GM18861 (cell line): Measurements from ENCODE around the gene NAP1L4.
A peak's percentile ranks its signal among the peaks of the same experiment; 100 is the strongest.
"Not testable (repeated sequence)": the region's sequence is repeated elsewhere in the genome, so short reads cannot be mapped to it uniquely, and the experiment has no call there.

ENCODE experiments used
- ATAC-seq: cut with Tn5 transposase; IDR thresholded peaks from one replicate; pipeline ENCODE4 v1.9.1; 2021; ENCODE audit not compliant: unreplicated experiment

The NAP1L4 gene

DNA sequence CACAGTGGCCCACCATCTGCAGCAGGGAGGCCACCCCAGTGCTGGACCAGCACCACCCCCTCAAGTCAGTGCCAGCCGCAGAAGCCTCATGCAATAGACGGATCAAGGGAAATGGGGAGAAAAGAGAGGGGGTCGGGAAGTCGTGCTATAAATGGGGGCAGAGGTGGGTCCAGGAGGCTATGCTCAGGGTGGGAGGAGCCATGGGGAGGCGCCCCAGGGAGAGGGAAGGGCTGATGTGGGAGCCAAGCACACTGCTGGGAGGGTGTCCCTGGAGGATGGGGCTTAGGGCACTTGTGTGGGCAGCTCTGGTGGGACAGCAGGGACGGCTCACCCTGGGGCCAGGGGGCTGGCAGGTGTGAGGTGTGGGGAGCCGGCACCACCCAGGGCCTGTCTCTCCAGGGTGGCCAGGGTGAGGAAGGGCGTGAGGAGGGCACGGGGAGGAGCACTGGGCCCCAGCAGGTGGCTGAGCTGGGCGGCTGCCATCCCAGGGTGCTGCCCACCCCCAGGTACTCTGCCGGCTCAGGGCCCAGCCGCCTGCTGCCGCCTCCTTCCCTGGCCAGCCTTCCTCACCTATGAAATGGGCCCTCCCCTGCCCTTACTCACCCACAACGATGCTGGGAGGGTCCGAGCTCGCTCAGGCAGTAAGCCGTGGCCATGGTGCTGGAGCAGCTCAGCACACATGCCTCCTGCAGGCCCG, 80.9 kb downstream of the NAP1L4 start:
- ATAC-seq = no peak

DNA sequence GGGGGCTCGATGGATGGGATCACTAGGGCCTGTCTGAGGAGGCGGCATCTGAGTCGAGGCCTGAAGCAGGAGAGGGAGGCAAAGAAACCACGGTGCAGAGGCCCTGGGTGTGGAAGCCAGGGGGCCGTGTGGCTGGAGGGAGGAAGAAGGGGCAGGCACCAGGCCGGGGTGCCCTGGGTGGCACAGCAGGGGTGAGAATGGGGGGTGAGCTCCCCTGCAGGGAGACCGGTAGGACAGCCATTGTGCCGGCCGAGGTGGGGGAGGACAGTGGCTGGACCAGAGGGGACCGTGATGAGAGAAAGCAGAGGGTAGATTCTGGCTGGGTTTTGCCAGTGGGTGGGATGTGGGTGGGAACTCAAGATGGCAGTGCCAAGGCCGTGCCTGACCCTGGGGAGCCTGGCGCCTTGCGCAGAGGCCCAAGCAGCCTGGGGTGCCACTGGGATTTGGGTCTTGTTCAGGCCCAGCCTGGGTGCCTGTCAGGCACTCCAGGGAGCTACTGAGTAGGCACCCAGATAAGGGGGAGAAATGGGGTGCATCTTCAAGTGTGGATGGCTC, 81.7 kb downstream of the NAP1L4 start:
- no peak for ATAC-seq

DNA sequence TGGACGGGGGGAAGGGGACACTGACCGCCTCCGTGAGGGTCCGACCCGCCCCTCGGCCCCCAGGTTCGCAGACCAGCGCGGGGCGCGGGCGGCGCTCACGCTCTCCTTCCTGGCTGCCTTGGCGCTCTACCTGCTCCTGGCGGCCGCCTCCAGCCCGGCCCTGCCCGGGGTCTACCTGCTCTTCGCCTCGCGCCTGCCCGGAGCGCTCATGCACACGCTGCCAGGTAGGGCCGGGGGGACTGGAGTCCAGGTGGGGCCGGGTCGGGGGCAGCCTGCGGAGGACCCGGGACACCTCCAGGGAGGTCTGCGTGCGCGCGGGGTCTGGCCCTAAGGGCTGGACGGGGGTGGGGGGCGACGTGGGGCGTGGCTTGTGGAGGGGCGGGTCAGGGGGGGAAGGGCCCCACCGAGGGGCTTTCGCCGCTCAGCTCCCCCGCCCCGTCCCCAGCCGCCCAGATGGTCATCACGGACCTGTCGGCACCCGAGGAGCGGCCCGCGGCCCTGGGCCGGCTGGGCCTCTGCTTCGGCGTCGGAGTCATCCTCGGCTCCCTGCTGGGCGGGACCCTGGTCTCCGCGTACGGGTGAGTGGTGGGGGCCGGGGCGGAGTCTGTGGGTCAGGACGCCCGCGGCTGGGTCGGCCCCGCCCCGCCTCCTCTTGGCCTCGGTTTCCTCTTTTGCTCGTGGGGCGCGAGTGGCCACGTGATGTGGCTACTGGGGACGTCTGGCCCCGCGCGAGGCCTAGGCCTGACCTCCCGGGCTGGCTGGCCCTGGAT, 82.8 kb downstream of the NAP1L4 start:
- no peak for ATAC-seq

DNA sequence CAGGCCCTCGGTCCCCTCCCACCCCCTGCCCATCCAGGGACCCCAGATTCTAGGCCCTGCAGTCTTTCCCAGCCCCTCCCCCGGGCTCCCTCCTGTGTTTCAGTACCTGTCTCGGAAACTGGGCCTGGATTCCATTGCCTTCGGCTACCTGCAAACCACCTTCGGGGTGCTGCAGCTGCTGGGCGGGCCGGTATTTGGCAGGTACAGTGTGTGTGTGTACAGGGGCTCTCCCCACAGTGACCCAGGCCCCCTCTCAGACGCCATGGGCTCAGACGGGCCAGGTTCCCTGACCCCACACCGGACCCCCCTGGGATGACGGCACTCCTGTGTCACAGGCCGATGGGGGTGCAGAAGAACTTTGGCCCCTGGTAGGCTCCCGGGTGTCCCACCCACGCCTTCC, 84.0 kb downstream of the NAP1L4 start:
- ATAC-seq = no peak

DNA sequence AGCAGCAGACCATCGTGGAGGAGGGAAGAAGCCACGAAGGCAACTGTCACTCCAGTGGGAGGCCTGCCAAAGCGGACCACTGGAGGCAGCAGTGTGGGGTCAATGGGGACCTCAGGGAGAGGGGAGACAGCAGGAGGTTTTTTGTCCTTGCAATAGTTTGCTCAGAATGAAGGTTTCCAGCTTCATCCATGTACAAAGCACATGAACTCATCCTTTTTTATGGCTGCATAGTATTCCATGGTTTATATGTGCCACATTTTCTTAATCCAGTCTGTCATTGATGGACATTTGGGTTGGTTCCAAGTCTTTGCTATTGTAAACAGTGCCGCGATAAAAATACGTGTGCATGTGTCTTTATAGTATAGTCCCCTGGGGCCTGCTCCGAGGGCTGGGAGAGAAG, 86.8 kb downstream of the NAP1L4 start:
- not testable (repeated sequence) for ATAC-seq

DNA sequence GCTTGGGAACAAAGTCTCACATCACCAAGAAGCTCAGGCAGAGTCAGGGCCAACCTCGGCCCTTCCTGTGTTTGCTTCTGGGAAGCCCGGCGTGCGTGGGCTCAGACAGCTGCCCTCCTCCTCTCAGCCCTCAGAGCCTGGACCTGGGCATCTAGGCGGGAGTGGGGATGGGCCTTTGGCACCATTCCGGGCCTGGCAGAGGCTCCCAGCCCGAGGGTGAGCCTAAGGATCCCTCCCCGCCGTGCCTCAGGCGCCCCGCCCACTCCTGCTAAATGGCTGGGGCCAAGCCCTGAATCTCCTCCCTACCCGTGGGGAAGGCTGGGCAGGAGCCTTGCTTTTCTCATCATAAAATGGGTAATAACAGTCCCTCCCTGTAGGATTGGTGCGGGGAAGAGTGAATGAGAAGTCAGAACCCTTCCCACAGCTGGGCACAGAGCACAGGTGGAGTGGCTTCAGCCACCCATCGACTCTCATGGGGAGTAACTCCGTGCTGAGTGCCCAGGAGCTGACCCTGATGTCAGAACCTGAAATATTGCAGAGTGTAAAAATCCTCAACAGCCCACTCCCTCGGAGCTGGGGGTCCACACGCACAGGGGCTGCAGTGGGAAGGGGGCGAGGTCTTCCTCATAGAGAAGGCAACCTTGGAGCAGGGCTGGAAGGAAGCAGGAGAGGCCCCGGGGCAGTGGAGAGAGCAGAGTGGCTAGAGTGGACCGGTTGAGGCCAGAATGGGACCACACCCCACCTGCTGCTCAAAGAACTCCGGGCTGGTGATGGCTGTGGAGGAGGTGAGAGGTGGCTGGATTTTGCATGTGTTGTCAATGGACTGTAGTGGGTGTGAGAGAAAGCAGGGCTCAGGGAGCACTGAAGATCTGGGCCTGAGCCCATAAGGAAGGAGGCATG, 87.7 kb downstream of the NAP1L4 start:
- ATAC-seq = no peak

DNA sequence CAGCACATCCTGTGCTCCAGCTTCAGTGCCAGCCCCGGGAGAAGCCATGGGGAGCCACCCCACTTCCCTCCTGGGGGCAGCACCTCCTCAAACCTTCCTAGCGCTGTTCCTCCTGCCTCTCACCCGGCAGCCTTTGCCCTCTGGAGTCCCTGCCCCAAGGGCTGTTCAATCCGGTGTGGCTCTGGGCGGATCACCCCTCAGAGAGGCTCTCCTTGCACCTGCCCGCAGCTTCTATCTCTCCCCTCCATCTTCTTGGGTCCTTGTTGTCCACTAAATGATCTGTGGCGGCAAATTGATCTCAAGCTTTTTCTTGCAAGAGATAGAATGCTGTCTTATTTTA, 88.5 kb downstream of the NAP1L4 start:
- ATAC-seq = no peak

DNA sequence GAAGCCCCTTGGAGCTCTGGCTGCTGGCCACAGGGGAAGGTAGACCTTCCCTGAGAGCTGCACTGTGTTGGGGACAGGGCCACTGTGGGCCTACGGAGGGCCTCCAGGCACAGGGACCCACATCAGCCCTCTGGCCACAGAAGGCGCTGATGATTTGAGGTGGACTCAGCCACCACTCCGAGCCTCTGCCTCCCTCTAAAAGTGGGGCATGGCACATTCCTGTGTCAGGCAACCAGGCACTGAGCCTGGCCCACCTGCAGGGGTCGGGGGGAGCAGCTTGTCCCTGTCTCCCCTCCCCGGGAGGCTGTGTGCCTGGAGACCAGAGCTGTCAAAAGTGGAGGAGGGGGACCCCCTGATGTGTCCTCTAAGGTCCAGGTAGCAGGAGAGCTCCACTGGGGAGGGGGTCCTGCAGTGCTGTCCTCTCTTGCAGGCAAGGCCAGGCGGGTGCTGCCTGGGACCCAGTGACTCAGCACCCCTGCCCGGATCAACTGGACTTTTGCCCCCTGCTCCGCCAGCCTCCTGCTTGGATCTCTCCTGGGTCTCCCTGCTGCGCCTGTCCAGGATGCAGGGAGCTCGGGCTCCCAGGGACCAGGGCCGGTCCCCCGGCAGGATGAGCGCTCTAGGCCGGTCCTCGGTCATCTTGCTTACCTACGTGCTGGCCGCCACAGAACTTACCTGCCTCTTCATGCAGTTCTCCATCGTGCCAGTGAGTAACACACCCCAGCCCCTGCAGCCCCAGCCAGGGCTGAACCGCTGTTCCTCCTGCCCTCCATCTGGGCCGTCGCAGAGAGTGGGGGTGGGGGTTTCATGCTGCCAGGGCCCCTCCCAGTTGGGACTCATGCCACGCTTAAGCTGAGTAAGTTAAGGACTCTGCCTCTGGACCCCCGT, 89.1 kb downstream of the NAP1L4 start:
- peak; percentile 2 for ATAC-seq

DNA sequence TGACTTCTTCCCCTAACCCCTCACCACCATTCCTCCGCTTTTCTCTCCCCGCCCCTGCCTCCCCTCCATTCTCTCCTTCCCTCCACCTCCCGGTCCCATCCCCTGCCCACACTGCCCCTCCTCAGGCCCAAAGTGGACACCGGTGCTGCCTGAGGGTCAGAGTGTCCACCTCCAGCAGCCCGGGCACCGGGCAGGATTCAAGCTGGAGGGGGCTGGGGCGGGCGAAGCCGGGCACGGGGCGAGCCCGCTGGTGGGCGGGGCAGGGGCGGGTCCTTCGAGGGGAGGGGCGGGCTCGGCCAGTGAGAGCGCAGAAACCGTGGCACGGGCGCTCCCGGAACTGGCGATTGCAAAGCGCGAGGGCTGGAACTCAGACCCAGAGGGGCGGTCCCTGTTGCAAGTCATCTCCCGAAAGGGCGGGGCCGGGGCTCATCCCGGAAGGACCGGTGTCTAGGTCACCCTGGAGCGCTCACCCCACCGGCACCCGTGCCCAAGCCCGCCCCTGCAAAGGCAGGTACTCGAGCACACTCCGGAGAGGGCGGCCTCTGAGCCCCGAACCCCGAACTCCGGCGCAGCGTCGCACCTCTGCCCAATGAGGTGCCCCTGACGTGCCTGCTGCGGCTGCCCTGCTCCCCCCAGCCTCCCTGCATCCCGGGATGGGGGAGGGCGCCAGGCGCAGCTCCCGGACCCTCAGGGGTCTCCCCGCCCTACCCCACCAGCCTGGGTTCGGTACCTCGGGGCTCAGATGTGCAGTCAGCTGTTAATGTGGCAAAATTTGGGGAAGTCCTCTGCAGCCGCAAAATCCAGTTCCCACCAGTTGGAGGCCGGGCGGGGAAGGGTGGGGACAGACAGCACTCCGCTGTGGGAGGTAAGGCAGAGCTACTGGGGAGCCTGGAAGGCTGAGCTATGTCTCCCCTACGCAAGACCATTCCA, 90.0 kb downstream of the NAP1L4 start:
- peak; percentile 79 for ATAC-seq

DNA sequence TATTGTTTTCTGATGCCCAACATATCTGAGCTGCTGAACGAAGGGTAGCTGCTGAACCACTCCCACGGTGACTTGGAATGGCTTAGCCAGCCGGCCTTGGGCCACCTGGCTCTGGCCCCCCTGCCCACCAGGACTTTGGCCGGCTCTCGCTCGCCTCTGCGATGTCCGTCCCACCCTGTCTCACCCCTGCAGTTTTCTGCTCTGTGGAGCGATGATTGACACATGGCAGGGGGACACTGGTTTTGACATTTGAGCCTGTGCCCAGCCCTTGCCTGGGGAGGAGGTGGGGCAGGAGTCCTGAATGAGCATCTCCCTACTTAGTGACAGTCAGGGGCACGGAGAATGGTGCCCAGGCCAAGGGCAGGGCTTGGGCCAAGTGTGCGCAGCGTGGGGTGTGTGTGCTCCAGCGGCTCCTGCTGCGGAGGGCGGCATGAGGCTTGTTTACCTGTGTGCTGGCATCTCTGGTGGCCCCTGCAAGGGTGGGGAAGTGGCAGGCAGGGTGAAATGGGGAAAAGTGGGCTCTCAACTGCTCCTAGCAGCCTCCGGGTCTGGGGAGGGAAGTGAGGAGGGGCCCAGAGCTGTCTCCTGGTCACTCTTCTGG, 90.8 kb downstream of the NAP1L4 start:
- no peak for ATAC-seq

DNA sequence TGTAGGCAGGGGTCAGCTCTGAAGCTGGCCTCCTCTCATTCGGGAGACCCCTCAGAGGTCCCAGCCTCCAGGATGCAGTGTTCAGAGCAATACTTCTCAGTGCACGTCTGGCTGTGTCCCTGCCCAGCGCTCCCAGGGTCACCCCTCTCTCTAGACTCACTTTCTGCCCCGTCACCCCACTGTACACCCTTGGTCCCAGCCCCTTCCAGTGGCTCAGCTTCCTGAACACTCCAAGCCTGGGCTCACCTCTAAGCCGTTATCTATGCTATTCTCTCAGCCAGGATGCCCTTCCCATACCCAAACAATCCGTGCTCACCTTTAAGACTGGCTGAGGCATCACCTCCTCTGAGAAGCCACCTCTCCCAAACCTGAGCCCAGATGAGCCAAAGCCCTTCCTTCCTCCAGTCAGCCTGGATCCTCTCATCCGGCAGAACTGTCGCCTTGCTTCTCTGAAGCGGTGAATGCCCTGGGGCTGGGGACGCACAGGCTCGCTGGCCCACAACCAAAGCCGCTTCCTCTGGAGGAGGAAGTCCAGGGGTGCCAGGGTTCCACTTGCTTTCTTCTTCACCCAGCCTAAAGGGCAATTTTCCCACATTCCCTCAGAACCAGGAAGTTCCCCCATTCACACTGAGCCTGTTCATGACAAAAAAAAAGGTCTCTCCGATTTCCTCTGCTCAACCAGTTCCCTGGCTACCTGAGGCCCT, 92.9 kb downstream of the NAP1L4 start:
- ATAC-seq = no peak

DNA sequence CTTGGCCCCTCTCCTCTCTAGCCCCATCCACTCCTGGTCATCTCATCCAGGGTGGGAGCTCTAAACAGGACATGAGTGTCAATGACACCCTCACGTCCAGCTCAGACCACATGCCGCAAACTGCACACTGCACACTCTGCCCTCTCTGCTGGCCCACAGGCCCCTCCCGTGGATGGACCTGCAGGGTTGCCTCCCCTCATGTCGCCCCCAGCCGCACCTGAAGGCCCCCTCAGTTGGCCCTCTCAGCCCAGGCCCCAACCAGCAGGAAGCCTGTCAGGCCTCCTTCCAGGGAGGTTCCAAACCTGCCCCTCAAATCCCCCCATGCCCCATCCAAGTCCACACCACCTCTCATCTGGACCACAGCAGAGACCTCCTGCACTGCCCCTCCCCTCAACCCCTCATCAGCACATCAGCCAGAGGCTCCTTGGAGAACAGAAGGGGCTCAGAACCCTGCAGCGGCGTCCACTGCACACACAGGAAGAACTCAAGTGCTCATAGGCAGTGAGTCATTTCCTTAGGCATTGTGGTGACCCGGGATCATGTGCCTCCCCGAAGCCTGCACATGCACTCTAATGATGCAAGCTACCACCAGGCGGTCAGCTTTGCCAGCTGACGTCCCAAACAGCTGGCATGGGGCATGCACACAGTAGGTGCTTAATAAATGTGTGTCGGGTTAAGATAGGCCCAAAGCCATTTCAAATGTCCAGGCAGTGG, 93.6 kb downstream of the NAP1L4 start:
- ATAC-seq = peak; percentile 40

DNA sequence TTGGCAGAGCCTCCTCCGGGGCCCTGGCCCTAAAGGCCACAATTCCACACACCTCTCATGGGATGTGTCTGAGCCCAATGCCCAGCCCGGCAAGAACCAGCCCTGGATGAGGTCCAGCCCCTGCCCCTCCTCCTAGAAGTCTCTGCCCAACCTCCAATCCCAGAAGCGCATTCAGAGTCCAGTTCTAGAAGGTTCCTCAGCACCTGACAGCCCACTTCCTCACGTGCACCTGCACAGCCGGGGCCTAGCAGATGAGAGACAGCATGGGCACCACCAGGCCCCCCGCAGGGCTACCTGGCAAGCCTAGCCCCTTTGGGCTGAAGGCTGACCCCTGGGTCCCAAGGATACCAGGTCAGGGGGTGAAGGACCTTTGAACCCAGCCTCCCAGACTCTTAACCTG, 95.1 kb downstream of the NAP1L4 start:
- ATAC-seq = no peak

DNA sequence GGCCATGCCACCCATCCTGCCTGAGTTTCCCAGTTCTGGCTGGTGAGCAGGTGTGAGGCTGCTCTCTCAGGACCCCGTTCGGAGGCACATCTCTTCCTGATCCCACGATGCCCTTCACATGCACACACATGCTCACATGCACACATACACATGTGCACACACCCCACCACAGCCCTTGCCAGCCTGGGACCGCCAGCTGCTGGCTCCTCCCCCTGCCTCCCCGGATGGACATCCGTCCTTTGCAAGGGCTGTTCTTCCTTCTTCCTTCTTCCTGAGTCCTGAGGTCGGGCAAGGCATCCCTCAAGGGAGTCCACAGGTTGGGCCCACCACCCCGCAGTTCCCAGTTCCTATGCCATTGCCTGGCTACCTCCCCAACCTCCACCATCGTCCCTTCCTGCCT, 96.1 kb downstream of the NAP1L4 start:
- no peak for ATAC-seq
